ENCODE measurements around the gene SEC24C.

DNA sequence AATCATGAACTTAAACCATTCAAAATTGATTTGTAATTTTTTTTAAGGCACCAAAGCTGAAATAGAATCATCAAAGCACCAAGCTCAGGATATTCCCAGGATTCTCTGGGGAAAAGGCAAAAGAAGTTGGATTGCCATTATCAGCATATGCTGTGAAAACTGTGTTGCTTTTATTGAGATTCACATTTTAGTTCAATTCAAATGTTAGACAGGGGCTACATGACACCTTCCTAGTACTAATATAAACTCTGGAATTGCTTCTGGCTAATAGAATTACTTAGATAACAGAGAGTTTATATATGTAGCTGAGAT lies 71.5 kb downstream of the SEC24C start:
- TF ChIP-seq EZH2 (IDR thresholded peaks at IDR 0.05) (no peak), EZH2phosphoT487 (IDR thresholded peaks at IDR 0.05) (no peak)
- TF ChIP-seq, protein P1, sequence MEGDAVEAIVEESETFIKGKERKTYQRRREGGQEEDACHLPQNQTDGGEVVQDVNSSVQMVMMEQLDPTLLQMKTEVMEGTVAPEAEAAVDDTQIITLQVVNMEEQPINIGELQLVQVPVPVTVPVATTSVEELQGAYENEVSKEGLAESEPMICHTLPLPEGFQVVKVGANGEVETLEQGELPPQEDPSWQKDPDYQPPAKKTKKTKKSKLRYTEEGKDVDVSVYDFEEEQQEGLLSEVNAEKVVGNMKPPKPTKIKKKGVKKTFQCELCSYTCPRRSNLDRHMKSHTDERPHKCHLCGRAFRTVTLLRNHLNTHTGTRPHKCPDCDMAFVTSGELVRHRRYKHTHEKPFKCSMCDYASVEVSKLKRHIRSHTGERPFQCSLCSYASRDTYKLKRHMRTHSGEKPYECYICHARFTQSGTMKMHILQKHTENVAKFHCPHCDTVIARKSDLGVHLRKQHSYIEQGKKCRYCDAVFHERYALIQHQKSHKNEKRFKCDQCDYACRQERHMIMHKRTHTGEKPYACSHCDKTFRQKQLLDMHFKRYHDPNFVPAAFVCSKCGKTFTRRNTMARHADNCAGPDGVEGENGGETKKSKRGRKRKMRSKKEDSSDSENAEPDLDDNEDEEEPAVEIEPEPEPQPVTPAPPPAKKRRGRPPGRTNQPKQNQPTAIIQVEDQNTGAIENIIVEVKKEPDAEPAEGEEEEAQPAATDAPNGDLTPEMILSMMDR (IDR thresholded peaks at IDR 0.05): no peak

Measured in neural progenitor cell (in vitro differentiated cells).